Neutrophil (primary cell): ENCODE measurements around the gene ABCD1.
"Not testable (repeated sequence)": the region's sequence is repeated elsewhere in the genome, so short reads cannot be mapped to it uniquely, and the experiment has no call there.

ENCODE experiments used
- H3K27ac ChIP-seq: fragments of 200-600 bp; sonication (generic); 2 replicates; pipeline ENCODE4 v1.5.1; 2016; ENCODE audit warnings: mild to moderate bottlenecking, moderate library complexity
- H3K27me3 ChIP-seq: fragments of 200-600 bp; sonication (generic); 2 replicates; pipeline ENCODE4 v1.6.0; 2016; ENCODE audit warnings: mild to moderate bottlenecking
- H3K36me3 ChIP-seq: fragments of 200-600 bp; sonication (generic); 2 replicates; pipeline ENCODE4 v1.5.1; 2017
- H3K4me1 ChIP-seq, 2 experiments: fragments of 200-600 bp in 1 of 2; sonication (generic) in 1 of 2; 1 replicate in 1 of 2; 2 replicates in 1 of 2; pipeline versions ENCODE4 v1.5.1 to v1.6.1; 2013 to 2016; ENCODE audit warnings: low read depth in 1 of 2, low read length in 1 of 2, mild to moderate bottlenecking in 1 of 2, moderate library complexity in 1 of 2; ENCODE audit not compliant: control insufficient read depth in 1 of 2, insufficient read depth in 1 of 2
- H3K4me3 ChIP-seq, 2 experiments: fragments of 200-600 bp in 1 of 2; sonication (generic) in 1 of 2; 1 replicate in 1 of 2; 2 replicates in 1 of 2; pipeline ENCODE4 v1.5.1; 2013 to 2016; ENCODE audit warnings: low read depth in 1 of 2, low read length in 1 of 2, mild to moderate bottlenecking in 1 of 2, moderate library complexity in 1 of 2
- H3K9me3 ChIP-seq: fragments of 200-600 bp; sonication (generic); 2 replicates; pipeline ENCODE4 v1.5.1; 2016
- CTCF ChIP-seq: fragments of 200-600 bp; sonication (generic); IDR thresholded peaks from 2 replicates; pipeline ENCODE4 v1.5.1; 2016; ENCODE audit warnings: antibody characterized with exemption

ABCD1 gene

GRCh38 chrX:153725832-153726285, 1.2 kb downstream of the ABCD1 start:
- peaks cover 45 to 50% of the 10 kb centered on the region in 2 experiments for H3K4me1 ChIP-seq
- no peaks in the 10 kb centered on the region for H3K9me3 ChIP-seq
- peaks cover 9% of the 10 kb centered on the region for H3K36me3 ChIP-seq
- no peaks in the 10 kb centered on the region for H3K27me3 ChIP-seq
- TF ChIP-seq CTCF, result no peak
- peak overlapping the region; percentile 94 for H3K27ac ChIP-seq
- peak overlapping the region; percentile 66 to 70 for H3K4me3 ChIP-seq

- no peaks in the 10 kb centered on the region for H3K27me3 ChIP-seq
- H3K4me3 ChIP-seq, result peak overlapping the region; percentile 66 to 70
- peak overlapping the region; percentile 94 for H3K27ac ChIP-seq
- no peak for TF ChIP-seq CTCF
- peaks cover 6% of the 10 kb centered on the region for H3K36me3 ChIP-seq
- peaks cover 45 to 50% of the 10 kb centered on the region in 2 experiments for H3K4me1 ChIP-seq
- no peaks in the 10 kb centered on the region for H3K9me3 ChIP-seq
Observed at GRCh38 chrX:153726286-153727122, 1.8 kb downstream of the ABCD1 start.

GRCh38 chrX:153727123-153727931, 2.7 kb downstream of the ABCD1 start:
- peak overlapping the region; percentile 66 to 70 for H3K4me3 ChIP-seq

GRCh38 chrX:153728095-153728494, 3.4 kb downstream of the ABCD1 start:
- no peak for TF ChIP-seq CTCF
- H3K36me3 ChIP-seq, result peaks cover 6% of the 10 kb centered on the region
- H3K27ac ChIP-seq, result peak overlapping the region; percentile 94
- no peaks in the 10 kb centered on the region for H3K9me3 ChIP-seq
- H3K4me3 ChIP-seq, result no peak overlapping the region
- peaks cover 33 to 36% of the 10 kb centered on the region in 2 experiments for H3K4me1 ChIP-seq
- H3K27me3 ChIP-seq, result no peaks in the 10 kb centered on the region

More at GRCh38 chrX:153727123-153727931, 2.7 kb downstream of the ABCD1 start:
- no peaks in the 10 kb centered on the region for H3K9me3 ChIP-seq
- H3K27me3 ChIP-seq, result no peaks in the 10 kb centered on the region
- TF ChIP-seq CTCF, result no peak
- peaks cover 6% of the 10 kb centered on the region for H3K36me3 ChIP-seq
- peak overlapping the region; percentile 94 for H3K27ac ChIP-seq
- H3K4me1 ChIP-seq, result peaks cover 40 to 44% of the 10 kb centered on the region in 2 experiments

DNA sequence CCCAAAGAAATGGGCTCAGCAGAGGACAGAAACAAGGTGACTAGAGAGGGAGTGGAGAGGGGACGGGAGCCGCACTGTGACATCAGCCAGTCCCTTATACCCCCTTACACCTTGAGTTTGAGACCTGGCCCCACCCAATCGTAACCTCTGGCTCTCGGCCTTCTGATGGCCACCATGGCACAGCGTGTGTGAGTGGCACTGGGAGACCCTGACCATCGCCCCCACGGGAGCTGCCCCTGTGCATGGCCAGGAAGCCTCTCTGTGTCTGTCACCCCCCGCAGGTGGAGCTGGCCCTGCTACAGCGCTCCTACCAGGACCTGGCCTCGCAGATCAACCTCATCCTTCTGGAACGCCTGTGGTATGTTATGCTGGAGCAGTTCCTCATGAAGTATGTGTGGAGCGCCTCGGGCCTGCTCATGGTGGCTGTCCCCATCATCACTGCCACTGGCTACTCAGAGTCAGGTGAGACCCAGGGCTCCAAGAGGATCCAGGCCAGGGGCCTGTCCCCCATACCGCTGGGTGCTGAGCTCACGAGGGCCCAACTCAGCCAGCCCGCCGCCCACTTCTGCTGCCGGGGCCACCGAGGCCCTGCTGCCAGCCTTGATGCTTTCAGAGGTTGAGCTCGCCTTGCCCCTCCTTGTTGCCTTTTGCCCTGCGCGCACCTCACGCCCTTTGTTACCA, 4.4 kb downstream of the ABCD1 start:
- Histone ChIP-seq H3K4me1 (peaks cover 32 to 33% of the 10 kb centered on the region in 2 experiments), H3K9me3 (no peaks in the 10 kb centered on the region), H3K36me3 (peaks cover 6% of the 10 kb centered on the region), H3K27ac (no peak overlapping the region), H3K27me3 (no peaks in the 10 kb centered on the region), H3K4me3 (no peak overlapping the region)
- no peak for TF ChIP-seq CTCF

DNA sequence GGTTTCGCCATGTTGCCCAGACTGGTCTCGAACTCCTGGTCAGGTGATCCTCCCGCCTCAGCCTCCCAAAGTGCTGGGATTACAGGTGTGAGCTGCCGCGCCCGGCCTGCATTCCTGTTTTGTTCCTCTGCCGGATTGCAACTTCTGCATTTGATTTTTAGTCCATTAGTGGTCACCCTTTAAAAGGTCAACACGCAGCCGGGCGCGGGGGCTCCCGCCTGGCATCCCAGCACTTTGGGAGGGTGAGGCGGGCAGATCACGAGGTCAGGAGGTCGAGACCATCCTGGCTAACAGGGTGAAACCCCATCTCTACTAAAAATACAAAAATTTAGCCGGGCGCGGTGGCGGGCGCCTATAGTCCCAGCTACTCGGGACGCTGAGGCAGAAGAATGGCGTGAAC, 5.5 kb downstream of the ABCD1 start:
- peaks cover 30 to 31% of the 10 kb centered on the region in 2 experiments for H3K4me1 ChIP-seq
- not testable (repeated sequence) for H3K4me3 ChIP-seq, H3K36me3 ChIP-seq, H3K27me3 ChIP-seq, H3K27ac ChIP-seq, H3K9me3 ChIP-seq
